ENCODE data around the gene EXOC4. TPM values are rescaled to one million over a fixed set of nuclear protein-coding genes. Genes with fewer than 3 reads are reported as not detected.

The EXOC4 gene
- total and polyA plus RNA-seq, 2 of the 8 experiments (the other 6 are each of a cell fraction or from before 2014, with no cell fraction given): 27.0 to 67.3 TPM

DNA sequence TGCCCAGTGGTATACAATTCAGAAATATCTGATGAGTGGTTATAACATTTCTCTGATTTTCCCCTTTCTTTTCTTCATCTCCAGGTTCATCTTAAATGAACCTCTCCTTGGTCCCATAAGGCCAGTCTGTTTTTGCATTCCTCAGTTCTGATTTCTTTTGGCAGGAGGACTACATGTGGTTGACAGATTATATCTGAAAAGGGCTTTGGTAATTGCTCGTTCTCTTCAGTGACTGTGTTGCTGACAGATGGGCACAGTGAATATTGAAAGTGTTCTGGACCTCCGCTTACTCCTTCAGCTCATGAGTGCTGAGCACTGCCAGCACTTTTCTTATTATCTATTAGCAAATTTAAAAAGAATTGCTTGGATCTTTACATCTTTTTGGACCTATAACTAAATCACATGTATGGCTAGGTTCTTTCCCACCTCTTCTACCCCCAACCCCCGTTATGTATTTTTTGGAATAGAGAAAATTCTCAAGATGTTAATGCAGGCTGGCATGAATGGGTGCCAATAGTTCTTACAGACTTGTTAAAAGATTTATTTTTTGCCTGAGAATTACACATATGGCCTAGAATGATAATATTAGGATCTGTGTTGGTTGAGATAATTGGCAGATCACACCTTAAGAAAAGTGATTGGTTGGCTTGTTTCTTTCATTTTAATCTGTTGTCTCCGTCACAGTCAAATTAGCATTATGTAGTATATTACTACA is 323.0 kb downstream of the EXOC4 start:
- Histone ChIP-seq H3K4ac (replicated peaks; ENCODE audit: insufficient read length, low read depth, low read length) (no peak overlapping the region), H3K4me2 (ENCODE audit: insufficient read depth in 1 of 2, low read depth in 2 of 2, low read length in 2 of 2) (no peak overlapping the region), H2AFZ (ENCODE audit: low read length) (no peak overlapping the region), H4K8ac (ENCODE audit: extremely low read depth, insufficient read depth, low read length) (no peak overlapping the region), H2AK5ac (ENCODE audit: low read depth, low read length) (no peak overlapping the region), H3K9me3 (ENCODE audit: insufficient read depth in 2 of 2, low read depth in 1 of 2, low read length in 1 of 2) (no peaks in the 10 kb centered on the region), H4K20me1 (replicated peaks in 1 of 2; ENCODE audit: control insufficient read depth in 1 of 2, insufficient read depth in 2 of 2, low read length in 2 of 2) (no peaks in the 10 kb centered on the region), H3K79me1 (ENCODE audit: low read depth, low read length) (no peaks in the 10 kb centered on the region; the same call in 1 of the 2 replicates), H3K79me2 (ENCODE audit: control insufficient read depth in 1 of 2, insufficient read depth in 2 of 2, low read length in 2 of 2) (no peaks in the 10 kb centered on the region), H3K18ac (ENCODE audit: extremely low read depth, low read length) (no peak overlapping the region), H2BK12ac (ENCODE audit: low read depth, low read length) (no peak overlapping the region), H2BK20ac (ENCODE audit: low read length) (no peak overlapping the region), H4K5ac (ENCODE audit: insufficient read length, low read depth, low read length) (no peak overlapping the region), H3K27ac (ENCODE audit: low read depth, low read length) (no peak overlapping the region), H3K23ac (ENCODE audit: insufficient read length) (no peak overlapping the region), H3K4me1 (replicated peaks in 1 of 4; ENCODE audit: control insufficient read depth in 3 of 4, insufficient read depth in 4 of 4, low read length in 3 of 4) (no peaks in the 10 kb centered on the region), H4K91ac (replicated peaks; ENCODE audit: insufficient read length, low read length) (no peak overlapping the region), H3K36me3 (ENCODE audit: control insufficient read depth in 2 of 4, insufficient read depth in 4 of 4, low read length in 3 of 4) (no peaks in the 10 kb centered on the region), H3K27me3 (replicated peaks in 1 of 4; ENCODE audit: control insufficient read depth in 3 of 4, extremely low read depth in 1 of 4, insufficient read depth in 3 of 4, low read length in 3 of 4) (no peaks in the 10 kb centered on the region), H2BK120ac (replicated peaks; ENCODE audit: low read depth, low read length) (no peak overlapping the region), H2BK15ac (ENCODE audit: low read length) (no peak overlapping the region), H3K14ac (ENCODE audit: insufficient read length) (no peak overlapping the region), H2BK5ac (ENCODE audit: low read depth, low read length) (no peak overlapping the region), H3K23me2 (ENCODE audit: low read depth, low read length) (no peaks in the 10 kb centered on the region), H3K4me3 (ENCODE audit: extremely low read depth in 1 of 4, insufficient read depth in 2 of 4, low read depth in 3 of 4, low read length in 4 of 4) (no peak overlapping the region), H3K9ac (replicated peaks in 1 of 4; ENCODE audit: extremely low read depth in 1 of 4, low read depth in 3 of 4, low read length in 3 of 4) (no peak overlapping the region), H3K56ac (replicated peaks; ENCODE audit: insufficient read length, low read depth, low read length) (no peak overlapping the region)
- ChIA-PET CTCF (ENCODE audit: partially characterized antibody) (no interaction called here), POLR2A (ENCODE audit: partially characterized antibody) (no interaction called here)
- 91% methylated on average over 4 of the region's 4 CpGs; no CpG with 5 or more reads in 1 of the 2 experiments for WGBS, 2 experiments (ENCODE audit: extremely low coverage in 1 of 2, insufficient coverage in 1 of 2, insufficient read length in 1 of 2, insufficient replicate concordance in 2 of 2, low coverage in 1 of 2, low lambda C conversion rate in 2 of 2, missing lambda C conversion rate in 1 of 2)
- DNase-seq (ENCODE audit: low read depth in 1 of 2, low spot score in 2 of 2): no peak
- FAIRE-seq: no peak
- TF ChIP-seq CEBPB (IDR thresholded peaks at IDR 0.05; ENCODE audit: low read depth, low read length): no peak
- TF ChIP-seq PHF8 (conservative IDR thresholded peaks at IDR 0.05; ENCODE audit: low read depth, low read length): no peak
- TF ChIP-seq SUZ12 (IDR thresholded peaks at IDR 0.05; ENCODE audit: low read length): no peak
- TF ChIP-seq NANOG (IDR thresholded peaks at IDR 0.05; ENCODE audit: insufficient read depth, low read depth, low read length, poor library complexity, severe bottlenecking): no peak
- TF ChIP-seq EGR1 (IDR thresholded peaks at IDR 0.05; ENCODE audit: borderline replicate concordance, low read depth, low read length): no peak
- TF ChIP-seq HDAC2 (IDR thresholded peaks at IDR 0.05; ENCODE audit: borderline replicate concordance in 1 of 2, low read depth in 2 of 2, low read length in 2 of 2): no peak
- no peak for TF ChIP-seq ATF3 (IDR thresholded peaks at IDR 0.05; ENCODE audit: insufficient read depth, low read depth, low read length)
- TF ChIP-seq ZNF274 (IDR thresholded peaks at IDR 0.05; ENCODE audit: borderline replicate concordance, extremely low read depth, low read length): no peak
- no peak for TF ChIP-seq RFX5 (IDR thresholded peaks at IDR 0.05; ENCODE audit: borderline replicate concordance, low read depth, low read length)
- TF ChIP-seq CREB1 (IDR thresholded peaks at IDR 0.05): no peak
- TF ChIP-seq CTBP2 (IDR thresholded peaks at IDR 0.05; ENCODE audit: borderline replicate concordance, insufficient read depth, insufficient read length, low read length): no peak
- no peak for TF ChIP-seq RNF2 (IDR thresholded peaks at IDR 0.05; ENCODE audit: borderline replicate concordance, low read depth, low read length, missing control alignments, poor library complexity, severe bottlenecking)
